Breast epithelium (tissue), 4 donors: ENCODE results near the gene CHCHD6. TPM values are rescaled to one million over a fixed set of nuclear protein-coding genes. Genes with fewer than 3 reads are reported as not detected.

Experiments
- DNase-seq, 2 donors: peaks; one replicate each; pipeline ENCODE4 v3.0.0-alpha.2; 2019; ENCODE audit warnings: low spot score in 2 of 2
- H3K27ac ChIP-seq, 2 donors: fragments of 200-600 bp; sonication (generic) in 1 of 2; one replicate each; pipeline ENCODE4 v1.5.1; 2016 to 2019; ENCODE audit warnings: mild to moderate bottlenecking in 1 of 2
- H3K27me3 ChIP-seq, 2 donors: fragments of 200-600 bp; sonication (generic) in 1 of 2; one replicate each; pipeline versions ENCODE4 v1.5.1 to v1.6.0; 2017 to 2019; ENCODE audit warnings: control low read depth in 1 of 2, mild to moderate bottlenecking in 1 of 2
- H3K36me3 ChIP-seq: fragments of 200-600 bp; one replicate; pipeline ENCODE4 v1.5.1; 2019
- H3K4me1 ChIP-seq, 2 donors: fragments of 200-600 bp; sonication (generic); one replicate each; pipeline ENCODE4 v1.5.1; 2016 to 2019; ENCODE audit warnings: control low read depth in 1 of 2
- H3K4me3 ChIP-seq, 3 donors: fragments of 200-600 bp; sonication (generic); 1 replicate in 2 of 3; 2 replicates in 1 of 3; pipeline ENCODE4 v1.5.1; 2016 to 2019; ENCODE audit warnings: mild to moderate bottlenecking in 3 of 3, moderate library complexity in 2 of 3
- H3K9me3 ChIP-seq, 2 donors: fragments of 200-600 bp; sonication (generic) in 1 of 2; one replicate each; pipeline ENCODE4 v1.5.1; 2016 to 2019; ENCODE audit warnings: control low read depth in 1 of 2
- POLR2A ChIP-seq: fragments of 450-650 bp; IDR thresholded peaks from one replicate; pipeline ENCODE4 v1.6.1; 2016; ENCODE audit warnings: antibody characterized with exemption, mild to moderate bottlenecking, moderate library complexity
- POLR2AphosphoS5 ChIP-seq, 3 donors: sonication (generic); formaldehyde crosslinking; IDR thresholded peaks; one replicate each; pipeline ENCODE4 v1.6.1; 2017; ENCODE audit warnings: antibody characterized with exemption in 3 of 3
- intact Hi-C: fragments of 100-400 bp; cut with DNase I; formaldehyde crosslinking; loops from one replicate; pipeline ENCODE4 v1.15.1; 2023; ENCODE audit warnings: low total_unique reads
- total RNA-seq, 3 donors: library from RNA; depleted of rRNA; stranded (reverse); fragments of >200 nt; gene quantifications; one replicate each; pipeline ENCODE4 v1.1.0, GENCODE V29; 2016
- TF ChIP-seq, protein P1 (sequence below), 3 donors: fragments of 450-650 bp; IDR thresholded peaks; one replicate each; pipeline ENCODE4 v1.5.1; 2016 to 2017; ENCODE audit warnings: antibody characterized with exemption in 3 of 3, mild to moderate bottlenecking in 3 of 3, moderate library complexity in 3 of 3

Gene CHCHD6
- total RNA-seq, 3 donors from 2014 or later = 12.2 to 21.2 (median 19.3) TPM

DNA sequence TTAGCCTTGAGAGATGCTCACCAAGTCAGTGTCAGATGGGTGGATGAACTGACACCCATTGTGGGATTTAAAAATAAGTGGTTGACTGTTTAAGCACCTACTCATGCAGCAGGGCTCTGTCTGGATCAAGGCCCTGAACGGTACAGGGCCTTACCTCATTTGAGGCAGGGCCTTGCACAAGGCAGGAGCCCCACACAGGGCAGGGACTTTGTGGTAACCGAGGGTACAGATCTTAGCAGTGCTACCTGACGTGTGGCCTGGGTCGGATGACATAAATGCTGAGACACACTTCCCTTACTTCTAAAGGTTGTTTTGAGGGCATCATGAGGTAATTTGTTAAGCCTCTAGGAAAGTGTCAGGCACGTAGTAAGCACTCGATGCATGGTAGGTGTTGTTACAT lies 219.4 kb downstream of the CHCHD6 start:
- no peak for DNase-seq
- Histone ChIP-seq H3K27me3 (no peaks in the 10 kb centered on the region), H3K9me3 (no peaks in the 10 kb centered on the region), H3K4me1 (peaks cover 0 to 7% of the 10 kb centered on the region in 2 donors), H3K36me3 (no peaks in the 10 kb centered on the region), H3K27ac (no peak overlapping the region), H3K4me3 (no peak overlapping the region)
- TF ChIP-seq POLR2AphosphoS5 (IDR thresholded peaks at IDR 0.05) (no peak), POLR2A (no peak)
- TF ChIP-seq, protein P1, sequence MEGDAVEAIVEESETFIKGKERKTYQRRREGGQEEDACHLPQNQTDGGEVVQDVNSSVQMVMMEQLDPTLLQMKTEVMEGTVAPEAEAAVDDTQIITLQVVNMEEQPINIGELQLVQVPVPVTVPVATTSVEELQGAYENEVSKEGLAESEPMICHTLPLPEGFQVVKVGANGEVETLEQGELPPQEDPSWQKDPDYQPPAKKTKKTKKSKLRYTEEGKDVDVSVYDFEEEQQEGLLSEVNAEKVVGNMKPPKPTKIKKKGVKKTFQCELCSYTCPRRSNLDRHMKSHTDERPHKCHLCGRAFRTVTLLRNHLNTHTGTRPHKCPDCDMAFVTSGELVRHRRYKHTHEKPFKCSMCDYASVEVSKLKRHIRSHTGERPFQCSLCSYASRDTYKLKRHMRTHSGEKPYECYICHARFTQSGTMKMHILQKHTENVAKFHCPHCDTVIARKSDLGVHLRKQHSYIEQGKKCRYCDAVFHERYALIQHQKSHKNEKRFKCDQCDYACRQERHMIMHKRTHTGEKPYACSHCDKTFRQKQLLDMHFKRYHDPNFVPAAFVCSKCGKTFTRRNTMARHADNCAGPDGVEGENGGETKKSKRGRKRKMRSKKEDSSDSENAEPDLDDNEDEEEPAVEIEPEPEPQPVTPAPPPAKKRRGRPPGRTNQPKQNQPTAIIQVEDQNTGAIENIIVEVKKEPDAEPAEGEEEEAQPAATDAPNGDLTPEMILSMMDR (IDR thresholded peaks at IDR 0.05) = no peak
- intact Hi-C loops = no loop called here

DNA sequence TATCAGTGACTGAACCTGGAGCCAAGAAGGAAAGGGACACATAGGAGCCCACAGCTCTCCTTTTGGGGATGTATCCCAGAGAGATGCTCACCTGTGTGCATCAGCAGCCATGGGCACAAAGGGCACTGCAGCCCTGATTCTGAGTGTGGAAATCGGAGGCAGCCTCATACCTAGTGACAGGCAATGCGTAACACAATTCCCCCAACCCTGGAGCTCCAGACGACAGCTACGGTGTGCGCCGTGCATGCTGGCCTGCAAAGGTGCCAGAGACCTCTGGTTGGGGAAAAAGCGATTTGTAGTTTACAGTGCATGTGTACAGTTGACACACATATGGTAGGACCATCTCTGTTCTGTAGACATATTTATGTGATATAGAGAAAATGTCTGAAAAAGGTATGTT lies 219.9 kb downstream of the CHCHD6 start:
- H3K4me1 ChIP-seq = peaks cover 0 to 7% of the 10 kb centered on the region in 2 donors
- TF ChIP-seq POLR2A = no peak
- TF ChIP-seq, protein P1 (IDR thresholded peaks at IDR 0.05) = no peak
- TF ChIP-seq POLR2AphosphoS5 (IDR thresholded peaks at IDR 0.05) = no peak
- no peaks in the 10 kb centered on the region for H3K9me3 ChIP-seq
- no peak overlapping the region for H3K27ac ChIP-seq
- intact Hi-C loops = no loop called here
- no peaks in the 10 kb centered on the region for H3K36me3 ChIP-seq
- no peak overlapping the region for H3K4me3 ChIP-seq
- no peak for DNase-seq
- no peaks in the 10 kb centered on the region for H3K27me3 ChIP-seq

DNA sequence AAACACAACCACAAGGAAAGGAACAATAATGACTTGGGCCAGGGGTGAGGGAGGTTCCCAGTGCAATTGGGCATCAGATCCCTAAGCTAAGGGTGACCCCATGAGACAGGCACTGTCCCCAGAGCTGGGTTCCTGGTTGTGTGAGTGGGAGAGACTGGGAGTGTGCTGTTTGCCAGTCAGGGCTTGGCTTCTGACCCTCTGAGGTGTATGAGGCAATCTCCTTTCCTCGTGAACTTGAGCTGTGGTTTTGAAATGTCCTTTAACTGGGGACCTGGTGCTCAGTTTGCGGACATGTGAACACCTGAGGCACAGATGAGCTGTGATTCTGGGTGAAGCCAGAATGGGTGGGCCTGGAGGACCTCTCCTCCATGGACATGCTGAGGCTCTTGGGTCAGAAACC lies 220.4 kb downstream of the CHCHD6 start:
- peaks cover 0 to 7% of the 10 kb centered on the region in 2 donors for H3K4me1 ChIP-seq
- DNase-seq = no peak
- intact Hi-C loops = no loop called here
- no peaks in the 10 kb centered on the region for H3K9me3 ChIP-seq
- H3K4me3 ChIP-seq = no peak overlapping the region
- TF ChIP-seq, protein P1 (IDR thresholded peaks at IDR 0.05) = no peak
- TF ChIP-seq POLR2AphosphoS5 (IDR thresholded peaks at IDR 0.05) (no peak), POLR2A (no peak)
- H3K27me3 ChIP-seq = no peaks in the 10 kb centered on the region
- H3K36me3 ChIP-seq = no peaks in the 10 kb centered on the region
- H3K27ac ChIP-seq = no peak overlapping the region

DNA sequence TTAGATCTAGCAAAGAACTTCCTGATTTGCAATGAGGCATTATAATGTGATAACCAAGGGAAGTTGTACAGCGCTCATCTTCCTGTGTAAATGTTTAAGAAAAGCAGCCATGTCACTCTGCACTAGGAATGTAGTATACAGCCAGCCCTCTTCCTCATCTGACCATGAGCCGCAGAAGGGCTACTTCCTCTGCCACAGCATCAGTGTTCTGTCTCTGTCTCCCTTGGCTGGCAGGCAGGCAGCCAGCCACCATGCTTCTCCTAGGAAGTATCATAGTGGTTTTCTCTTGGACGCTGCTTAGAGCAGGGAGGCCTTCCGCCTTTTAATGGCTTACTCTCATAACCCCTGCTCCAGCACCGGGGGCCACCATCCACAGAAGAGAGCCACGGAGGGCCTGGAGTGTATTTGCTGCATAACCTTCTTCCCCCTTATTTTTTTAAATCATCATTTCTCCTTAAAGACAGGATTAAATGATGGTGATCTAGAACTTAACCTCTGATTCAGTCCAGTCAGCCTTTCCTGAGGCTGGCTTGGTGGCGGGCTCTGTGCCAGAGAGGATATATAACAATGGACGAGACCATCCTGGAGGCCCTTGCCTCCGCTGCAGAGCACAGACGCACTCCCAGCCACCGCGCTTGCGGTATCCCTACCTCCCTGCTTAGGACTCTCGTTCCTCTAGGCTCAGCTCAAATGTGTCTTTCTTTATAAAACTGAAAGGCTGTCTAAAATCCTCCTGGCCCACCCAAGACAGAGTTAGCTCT lies 221.6 kb downstream of the CHCHD6 start:
- intact Hi-C loops = no loop called here
- peaks cover 0 to 7% of the 10 kb centered on the region in 2 donors for H3K4me1 ChIP-seq
- H3K27ac ChIP-seq = peak overlapping the region in 1 of 2 donors; percentile 71
- no peak for DNase-seq
- no peaks in the 10 kb centered on the region for H3K36me3 ChIP-seq
- TF ChIP-seq, protein P1 (IDR thresholded peaks at IDR 0.05) = no peak
- TF ChIP-seq POLR2A (no peak), POLR2AphosphoS5 (IDR thresholded peaks at IDR 0.05) (no peak)
- no peaks in the 10 kb centered on the region for H3K27me3 ChIP-seq
- no peaks in the 10 kb centered on the region for H3K9me3 ChIP-seq
- H3K4me3 ChIP-seq = no peak overlapping the region

DNA sequence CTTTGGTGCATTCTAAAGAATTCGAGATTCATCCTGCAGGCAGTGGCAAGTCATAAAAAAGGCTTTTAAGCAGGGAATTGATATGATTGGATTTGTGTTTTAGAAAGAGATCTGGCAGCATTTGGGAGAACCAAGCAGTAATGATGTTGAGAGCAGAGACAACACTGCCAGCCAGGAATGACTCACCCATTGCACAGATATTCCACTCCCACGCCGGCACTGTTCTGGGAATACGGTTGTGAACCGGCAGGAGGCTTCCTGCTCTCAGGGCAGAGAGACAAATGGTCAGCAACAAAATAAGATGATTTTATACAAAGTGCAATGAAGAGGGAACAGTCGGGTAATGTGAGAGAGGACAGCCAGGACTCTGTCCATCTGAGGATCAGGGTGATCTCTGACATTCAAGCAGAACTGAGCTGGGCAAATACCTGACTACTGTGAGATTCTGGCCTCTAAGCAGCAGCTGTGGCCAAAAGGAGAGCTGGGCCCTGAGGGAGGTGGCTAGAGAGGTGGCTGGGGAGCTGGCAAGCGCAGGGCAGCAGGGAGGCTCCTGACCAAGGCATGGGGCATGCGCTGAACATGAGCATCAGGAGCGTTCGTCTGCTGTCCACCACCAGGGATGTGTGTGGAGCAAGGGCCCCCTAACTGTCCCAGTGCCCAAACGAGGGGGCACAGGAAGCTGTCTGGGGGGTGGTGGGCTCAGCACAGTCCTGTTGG lies 222.8 kb downstream of the CHCHD6 start:
- no peaks in the 10 kb centered on the region for H3K9me3 ChIP-seq
- no peaks in the 10 kb centered on the region for H3K36me3 ChIP-seq
- H3K27ac ChIP-seq = peak overlapping the region; percentile 46 to 84
- H3K27me3 ChIP-seq = no peaks in the 10 kb centered on the region
- intact Hi-C loops = no loop called here
- no peak for DNase-seq
- H3K4me1 ChIP-seq = peaks cover 0 to 7% of the 10 kb centered on the region in 2 donors
- H3K4me3 ChIP-seq = no peak overlapping the region
- TF ChIP-seq POLR2AphosphoS5 (IDR thresholded peaks at IDR 0.05) (peak in 1 of 3 donors; percentile 32), POLR2A (no peak)
- TF ChIP-seq, protein P1 (IDR thresholded peaks at IDR 0.05) = no peak
